HG02763 (cell line): ENCODE measurements around the gene TAS2R60.
A peak's percentile ranks its signal among the peaks of the same experiment; 100 is the strongest.
"Not testable (repeated sequence)": the region's sequence is repeated elsewhere in the genome, so short reads cannot be mapped to it uniquely, and the experiment has no call there.

Source experiments
- ATAC-seq: cut with Tn5 transposase; IDR thresholded peaks from one replicate; pipeline ENCODE4 v1.9.1; 2021; ENCODE audit warnings: mild to moderate bottlenecking, moderate library complexity; ENCODE audit not compliant: unreplicated experiment

TAS2R60 gene

DNA sequence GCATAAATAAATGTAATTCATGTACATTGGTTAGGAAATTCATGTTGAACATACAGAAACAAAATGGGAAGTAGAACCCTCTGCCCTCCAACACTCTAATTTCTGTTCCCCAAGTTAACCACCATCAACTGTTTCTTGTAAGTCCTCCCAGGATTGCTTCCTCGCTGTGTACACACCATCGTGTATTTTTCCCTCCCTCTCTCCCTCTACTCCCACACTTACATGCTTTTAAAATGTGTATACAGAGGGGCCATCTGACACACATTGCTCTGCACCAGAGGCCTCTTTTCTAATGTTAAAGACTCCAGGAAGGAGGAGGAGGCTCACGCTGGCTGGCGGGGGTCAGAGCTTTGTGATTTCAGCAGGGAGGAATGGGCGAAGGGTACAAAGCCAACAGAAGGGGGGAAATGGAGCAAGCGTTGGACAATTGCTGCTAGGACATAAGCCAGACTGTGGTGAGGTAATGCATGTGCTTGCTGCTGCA is 32.7 kb upstream of the TAS2R60 start:
- ATAC-seq, result no peak

DNA sequence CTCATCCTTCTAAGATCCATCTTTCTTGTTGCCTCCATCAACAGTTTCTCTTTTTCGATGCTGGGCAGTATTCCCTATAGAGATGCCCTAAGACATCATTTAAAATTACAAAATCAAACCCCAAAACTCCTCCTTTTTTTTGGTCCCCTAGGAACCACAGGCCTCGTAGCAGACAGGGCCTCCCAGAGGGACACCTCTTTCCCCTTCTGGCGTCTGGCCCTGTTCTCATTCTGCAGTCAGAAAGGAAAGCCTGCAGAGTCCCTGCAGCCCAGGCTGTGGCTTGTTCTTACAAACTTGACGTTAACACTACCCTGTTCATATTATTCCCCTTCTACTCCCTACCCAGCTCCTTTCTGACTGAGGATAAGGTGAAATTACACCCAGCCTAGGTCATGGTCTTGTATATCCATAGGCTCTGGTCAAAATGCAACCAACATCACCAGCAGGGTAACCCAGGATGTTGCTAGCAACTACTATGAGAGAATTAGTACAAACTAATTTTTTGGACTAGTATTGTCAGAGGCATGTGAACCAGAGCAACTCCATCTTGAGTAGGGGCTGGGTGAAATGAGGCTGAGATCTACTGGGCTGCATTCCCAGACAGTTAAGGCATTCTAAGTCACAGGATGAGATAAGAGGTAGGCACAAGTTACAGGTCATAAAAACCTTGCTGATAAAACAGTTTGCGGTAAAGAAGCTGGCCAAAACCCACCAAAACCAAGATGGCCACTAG is 31.1 kb upstream of the TAS2R60 start:
- ATAC-seq, result no peak

DNA sequence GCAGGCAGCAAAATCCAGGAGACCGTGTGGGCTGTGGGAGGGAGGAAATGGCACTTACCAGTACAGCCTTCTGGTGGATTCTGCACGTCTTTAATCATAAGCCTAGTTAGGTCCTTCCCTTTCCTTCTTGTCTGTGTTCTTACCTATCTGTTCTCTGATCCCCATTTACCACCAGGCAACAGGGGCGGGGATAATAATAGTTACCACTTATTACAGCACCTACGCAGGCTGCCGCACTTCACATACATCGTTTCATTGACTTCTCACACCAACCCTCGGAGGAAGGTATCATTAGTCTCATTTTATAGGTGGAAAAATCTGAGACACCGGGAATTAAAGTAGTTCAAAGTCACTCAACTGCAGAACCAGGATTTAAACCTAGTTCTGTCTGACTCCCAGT is 30.1 kb upstream of the TAS2R60 start:
- no peak for ATAC-seq

DNA sequence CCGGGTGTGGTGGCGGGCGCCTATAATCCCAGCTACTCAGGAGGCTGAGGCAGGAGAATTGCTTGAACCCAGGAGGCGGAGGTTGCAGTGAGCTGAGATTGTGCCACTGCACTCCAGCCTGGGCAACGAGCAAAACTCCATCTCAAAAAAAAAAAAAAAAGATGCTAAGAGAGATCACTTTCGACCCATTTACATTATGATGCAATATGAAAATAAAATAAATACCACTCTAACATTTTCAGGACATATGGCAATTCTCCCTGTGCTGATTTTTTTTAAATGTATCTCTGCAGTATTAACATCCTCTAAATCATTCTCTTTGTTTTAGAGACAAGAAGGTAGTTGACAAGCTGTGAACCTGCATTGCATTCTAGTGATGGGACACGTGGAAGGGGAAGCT is 28.0 kb upstream of the TAS2R60 start:
- ATAC-seq, result not testable (repeated sequence)

DNA sequence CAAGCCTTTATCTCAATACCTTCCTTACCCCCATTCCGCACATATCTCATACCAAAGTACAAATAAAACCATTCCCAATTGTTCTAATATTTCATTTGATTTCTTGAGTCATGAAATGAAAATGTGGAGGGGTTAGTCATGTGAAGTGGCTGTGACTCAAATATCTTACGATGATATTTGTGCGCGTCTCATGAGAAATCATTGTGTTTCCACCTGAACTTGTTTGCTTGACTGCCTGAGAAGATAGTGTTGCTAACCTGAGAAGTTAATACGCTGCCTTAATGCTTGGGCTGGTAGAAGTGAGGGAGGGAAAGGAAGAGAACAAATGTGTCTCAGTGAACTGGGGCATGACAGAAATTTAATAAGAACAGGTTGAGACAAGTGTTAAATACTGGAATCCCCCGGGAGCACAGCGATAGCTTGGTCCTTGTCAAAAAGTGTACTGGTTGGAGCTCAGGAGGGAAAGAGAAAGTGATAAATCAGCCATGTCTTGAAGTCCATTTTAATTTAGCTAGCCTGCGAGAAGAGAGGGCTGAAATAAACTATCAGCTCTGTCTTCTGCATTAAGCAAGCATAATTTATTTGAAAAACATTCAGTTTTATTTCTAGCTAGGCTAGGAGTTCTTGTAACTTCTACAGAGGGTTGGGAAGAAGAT is 27.4 kb upstream of the TAS2R60 start:
- ATAC-seq, result no peak

DNA sequence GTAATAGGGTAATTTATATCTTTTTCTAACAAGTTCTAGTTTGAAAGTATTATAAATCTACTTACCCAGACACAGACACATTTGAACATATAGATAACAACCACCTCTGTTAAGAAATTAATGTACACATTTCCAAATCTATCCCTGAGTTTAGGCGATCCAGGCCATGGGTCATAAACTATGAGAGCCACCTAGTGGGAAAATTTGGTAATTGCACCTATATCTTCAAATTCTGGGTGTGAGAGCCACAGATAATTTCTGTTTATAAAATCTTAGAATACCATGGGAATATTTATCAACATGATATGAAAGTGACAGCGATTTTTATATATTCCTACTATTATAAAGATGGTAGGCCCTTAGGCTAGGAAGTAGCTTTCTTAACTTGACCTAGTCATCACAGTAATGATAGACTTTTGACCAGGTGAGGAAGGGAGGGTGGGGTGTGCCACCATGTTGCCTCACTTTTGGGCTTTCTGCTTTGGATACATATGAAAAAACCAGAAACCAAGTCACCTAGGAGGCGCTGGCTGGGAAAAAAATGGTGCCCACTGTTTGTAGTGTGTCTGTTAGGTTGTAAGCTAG is 26.6 kb upstream of the TAS2R60 start:
- ATAC-seq, result no peak

DNA sequence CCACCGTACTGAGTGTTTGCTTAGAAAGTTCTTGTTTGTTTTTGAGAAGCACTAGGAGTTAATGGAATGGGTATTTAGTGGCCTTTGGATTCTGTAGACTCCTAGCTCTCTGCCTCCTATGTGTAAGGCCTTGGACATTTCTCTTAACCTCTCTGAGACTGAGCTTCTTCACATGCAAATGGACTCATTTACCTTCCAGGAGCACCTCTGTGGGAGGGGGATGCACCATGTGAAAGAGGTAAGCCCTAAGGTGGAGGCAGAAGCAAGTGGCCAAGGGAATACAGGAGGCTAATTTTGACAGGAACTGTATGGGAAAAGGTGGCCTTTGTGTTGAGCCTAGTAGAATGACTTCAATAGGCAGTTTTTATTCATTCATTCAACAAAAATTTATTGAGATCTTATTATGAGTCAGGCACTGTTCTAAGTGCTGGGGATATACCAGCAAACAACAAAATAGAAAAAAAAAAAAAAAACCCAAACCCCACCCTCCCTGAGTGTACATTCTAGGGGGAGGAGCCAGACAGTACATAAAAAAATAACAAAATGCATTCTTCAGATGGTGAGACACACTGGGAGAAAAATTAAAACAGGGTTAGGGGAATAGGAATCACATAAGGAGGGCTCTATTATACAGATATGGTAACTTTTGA is 25.4 kb upstream of the TAS2R60 start:
- no peak for ATAC-seq

DNA sequence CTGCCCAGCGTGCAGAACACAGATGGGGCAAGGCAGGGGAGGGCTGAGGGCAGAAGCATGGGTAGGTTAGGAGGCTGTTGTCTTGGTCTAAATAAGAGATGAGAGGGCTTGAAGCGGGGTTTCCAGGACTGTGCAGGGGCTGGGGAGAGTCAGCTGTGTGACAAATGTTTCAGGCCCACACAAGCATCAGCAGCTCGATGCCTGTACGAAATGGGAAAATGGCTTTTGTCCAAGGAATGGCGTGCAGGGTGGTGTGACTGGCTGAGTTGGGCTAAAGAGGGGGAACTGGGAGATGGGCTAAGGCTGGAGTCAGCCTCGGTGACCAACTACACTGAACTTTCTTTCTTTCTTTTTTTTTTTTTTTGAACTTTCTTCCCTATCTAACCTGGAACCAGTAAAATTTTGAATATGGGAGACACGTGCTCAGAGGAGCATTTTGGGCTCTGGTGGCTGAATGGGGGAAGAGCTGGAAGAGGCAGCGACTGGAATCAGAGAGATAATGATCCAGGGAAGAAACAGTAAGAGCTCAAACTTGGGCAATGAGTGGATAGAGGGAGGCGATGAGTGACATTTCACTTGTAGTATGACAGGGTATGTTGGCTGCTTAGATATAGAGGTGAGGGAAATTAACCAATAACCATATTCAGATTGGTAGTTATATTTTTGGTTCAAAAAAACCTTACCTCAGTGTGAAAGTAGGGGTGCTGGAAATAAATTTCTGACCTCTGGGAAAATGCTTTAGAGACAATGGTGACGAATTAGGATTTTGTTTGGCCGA is 24.4 kb upstream of the TAS2R60 start:
- no peak for ATAC-seq

DNA sequence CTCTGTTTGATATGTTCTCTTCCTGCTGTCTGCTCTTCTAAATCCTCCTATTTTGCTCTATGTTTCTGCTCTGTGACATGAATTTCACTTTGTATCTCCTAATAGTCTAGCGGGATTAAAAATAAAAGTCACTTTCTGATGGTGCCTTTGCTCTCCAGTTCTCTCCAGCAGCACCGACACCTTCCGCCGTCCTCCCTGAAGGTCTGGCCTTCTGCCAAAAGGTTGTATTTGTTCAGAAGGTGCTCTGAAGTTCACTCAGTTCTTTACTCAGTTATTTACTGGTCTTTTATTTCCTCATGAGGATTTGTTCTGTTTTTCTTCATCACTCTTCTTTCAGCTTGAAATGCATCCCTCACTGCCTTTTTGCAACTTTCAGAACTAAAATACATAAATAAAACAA is 23.4 kb upstream of the TAS2R60 start:
- no peak for ATAC-seq

DNA sequence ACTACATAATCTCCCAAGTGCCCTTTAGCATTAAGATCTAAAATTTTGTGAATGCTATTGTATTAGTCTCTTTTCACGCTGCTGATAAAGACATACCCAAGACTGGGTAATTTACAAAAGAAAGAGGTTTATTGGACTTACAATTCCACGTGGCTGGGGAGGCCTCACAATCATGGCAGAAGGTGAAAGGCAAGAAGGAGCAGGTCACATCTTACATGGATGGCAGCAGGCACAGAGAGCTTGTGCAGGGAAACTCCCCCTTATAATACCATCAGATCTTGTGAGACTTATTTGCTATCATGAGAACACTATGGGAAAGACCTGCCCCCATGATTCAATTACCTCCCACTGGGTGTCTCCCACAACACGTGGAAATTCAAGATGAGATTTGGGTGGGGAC is 22.6 kb upstream of the TAS2R60 start:
- ATAC-seq, result not testable (repeated sequence)

DNA sequence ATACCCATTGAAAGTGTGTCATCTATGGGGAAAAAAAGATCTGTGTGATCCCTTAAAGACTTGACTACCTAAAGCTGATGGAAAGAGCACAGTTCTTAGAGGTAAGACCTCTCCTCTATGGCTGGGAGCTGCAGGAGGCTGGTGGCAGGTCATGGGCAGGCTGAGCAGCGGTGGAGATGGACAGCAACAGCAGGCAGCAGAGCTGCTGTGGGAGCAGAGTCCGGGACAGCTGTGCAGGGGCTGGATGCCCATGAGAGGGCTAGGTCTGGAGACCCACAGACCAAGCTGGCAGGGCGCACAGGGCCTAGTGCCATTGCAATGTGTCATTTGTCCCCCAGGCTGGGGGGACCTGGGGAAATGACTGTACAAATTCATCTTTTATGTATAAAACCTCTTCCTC is 21.2 kb upstream of the TAS2R60 start:
- no peak for ATAC-seq

DNA sequence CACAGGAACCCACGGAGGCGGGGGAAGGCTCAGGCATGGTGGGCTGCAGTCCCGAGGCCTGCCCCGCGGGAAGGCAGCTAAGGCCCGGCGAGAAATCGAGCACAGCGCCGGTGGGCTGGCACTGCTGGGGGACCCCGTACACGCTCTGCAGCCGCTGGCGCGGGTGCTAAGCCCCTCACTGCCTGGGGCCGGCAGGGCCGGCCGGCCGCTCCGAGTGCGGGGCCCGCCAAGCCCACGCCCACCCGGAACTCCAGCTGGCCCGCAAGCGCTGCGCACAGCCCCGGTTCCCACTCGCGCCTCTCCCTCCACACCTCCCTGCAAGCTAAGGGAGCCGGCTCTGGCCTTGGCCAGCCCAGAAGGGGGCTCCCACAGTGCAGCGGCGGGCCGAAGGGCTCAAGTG is 18.8 kb upstream of the TAS2R60 start:
- not testable (repeated sequence) for ATAC-seq

DNA sequence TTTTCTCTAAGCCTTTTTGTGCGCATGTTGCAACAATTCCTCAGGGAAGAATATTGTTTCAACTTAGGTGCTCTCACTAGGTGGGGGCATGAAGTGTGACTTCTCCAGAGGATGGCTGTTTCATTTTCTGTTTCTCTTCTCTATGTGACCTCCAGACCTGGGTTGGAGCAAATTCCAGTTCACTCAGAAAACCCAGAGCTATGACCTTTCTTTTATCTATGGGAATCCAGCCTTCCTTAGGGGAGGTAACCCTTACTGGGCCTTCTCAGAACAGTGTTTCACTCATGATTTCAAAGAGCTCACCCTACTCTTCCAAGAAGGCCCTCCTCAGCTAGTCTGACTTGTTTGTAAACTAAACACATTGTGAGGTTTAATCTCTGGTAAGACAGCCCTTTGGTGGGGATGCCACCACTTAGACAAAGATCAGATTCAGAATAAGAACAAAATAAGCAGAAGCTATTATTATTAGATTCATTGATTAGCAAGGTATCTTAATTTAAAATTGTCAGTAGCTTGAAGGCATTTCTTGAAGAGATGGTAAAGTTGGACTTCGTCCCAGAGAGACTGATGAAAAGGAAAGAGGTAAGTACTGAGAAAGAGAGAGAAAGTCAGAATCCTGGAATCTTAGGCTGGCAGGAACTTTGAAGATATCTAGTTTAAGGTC is 16.6 kb upstream of the TAS2R60 start:
- ATAC-seq, result peak; percentile 54

DNA sequence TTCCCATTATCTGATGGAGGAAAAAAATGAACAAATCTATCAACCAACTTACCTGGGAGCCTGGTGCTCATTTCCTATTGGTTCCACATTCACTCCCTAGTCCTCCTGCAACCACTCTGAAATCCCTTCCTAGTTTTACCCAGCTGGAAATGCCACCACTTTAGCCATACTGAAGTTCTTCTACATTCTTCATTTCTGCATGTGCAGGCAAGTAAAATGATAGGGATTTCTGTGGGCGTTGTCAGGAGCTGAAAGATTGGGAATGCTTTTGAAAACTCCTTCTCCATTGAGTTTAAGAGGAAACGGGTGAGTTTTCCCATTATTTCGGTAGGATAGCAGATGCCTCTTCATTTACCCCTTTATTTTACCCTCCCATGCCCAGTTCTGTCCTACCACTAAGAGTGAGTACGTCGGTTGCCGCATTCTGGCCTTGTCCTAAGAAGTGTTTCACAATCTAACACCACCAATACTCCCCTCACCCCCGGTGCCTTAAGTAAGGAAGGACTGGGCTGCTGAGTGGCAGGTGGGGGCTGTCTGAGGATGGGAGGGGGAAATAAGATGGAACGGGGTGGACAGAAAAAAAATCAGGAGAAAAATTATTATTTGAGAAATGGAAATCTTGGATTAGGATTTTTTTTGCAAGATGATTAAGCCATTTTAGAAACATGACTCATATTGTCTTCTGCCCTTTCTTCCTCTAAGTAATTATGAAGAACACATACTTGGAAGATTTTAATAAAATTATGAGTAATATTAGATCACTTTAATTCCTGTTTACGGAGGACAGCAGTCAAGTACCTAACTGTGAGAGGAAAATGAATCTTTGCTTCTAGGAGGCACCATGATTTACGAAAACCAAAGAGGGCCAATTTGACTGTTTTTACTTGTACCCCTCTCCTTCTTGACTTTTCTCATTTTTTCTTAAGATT is 13.2 kb upstream of the TAS2R60 start:
- ATAC-seq, result no peak

DNA sequence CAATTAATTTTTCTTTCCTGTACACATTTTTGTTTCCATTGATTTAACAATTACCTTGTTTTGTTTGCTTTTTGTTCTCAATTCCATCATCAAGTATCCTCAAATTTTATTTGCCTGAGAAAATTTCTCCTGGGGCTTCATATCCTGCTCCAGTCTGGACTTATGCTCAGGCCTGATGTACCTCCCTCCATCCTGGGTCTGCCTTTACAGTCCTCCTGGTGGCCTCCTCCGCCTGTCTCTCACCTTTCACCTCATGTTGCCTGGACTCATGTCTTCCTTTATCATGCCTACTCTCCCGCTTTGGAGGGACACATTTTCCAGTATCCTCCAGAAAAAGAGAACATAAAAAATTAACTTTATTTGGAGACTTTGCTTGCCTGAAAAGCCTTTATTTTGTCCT is 12.1 kb upstream of the TAS2R60 start:
- ATAC-seq, result no peak

DNA sequence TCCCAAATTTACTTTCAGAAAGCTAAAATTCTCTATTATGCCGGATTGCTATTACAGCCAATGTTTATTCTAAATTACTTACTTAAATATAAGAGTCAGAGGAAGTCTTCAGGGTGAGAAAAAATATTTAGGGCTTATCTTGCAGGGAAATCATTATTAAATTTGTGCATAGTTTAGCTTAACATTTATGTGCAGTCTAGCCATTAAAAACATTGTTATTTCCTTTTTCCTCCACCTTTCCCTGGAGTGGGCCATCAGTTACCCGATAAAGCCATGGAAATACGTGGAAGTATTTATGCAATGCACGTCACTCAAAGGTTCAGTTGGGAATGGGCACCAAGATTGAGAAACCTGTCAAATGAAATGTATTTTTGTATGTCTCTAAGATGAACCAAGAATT is 9.5 kb upstream of the TAS2R60 start:
- no peak for ATAC-seq

DNA sequence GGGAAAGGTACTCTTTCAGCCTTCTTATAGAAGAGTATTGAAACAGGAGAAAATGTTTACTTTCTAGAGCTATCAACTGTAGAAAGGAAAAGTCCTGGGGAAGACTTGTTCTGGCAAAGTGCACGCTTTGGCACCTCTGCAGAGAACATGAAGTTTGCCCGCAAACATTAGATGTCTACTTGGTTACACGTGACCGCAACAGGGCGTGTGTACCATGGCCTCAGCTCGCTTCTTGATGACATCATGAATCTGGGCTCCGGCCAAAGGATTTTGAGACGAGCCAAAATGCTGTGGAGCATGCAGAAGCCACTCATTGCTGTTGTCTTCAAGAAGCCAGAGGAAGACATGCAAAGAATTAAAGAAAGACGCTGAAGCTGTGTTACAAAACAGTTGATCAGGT is 8.6 kb upstream of the TAS2R60 start:
- no peak for ATAC-seq

DNA sequence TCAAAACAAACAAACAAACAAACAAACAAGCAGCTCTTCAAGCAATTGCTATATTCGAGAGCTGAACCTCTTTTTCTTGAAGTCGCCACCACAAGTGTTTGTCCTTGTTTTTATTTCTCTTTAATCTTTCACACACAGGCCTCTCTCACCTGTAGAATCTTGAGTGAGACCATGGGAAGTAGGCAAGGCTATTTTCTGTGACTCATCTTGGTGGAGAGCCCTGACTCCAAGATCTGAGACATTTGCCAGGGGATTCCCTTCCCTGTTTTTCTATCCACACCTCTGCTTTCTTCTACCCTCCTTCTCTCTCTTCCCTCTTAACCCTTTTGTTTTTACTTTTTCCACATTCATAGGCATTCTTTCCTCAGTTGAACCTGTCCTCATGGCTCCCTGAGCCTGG is 8.0 kb upstream of the TAS2R60 start:
- ATAC-seq, result no peak

DNA sequence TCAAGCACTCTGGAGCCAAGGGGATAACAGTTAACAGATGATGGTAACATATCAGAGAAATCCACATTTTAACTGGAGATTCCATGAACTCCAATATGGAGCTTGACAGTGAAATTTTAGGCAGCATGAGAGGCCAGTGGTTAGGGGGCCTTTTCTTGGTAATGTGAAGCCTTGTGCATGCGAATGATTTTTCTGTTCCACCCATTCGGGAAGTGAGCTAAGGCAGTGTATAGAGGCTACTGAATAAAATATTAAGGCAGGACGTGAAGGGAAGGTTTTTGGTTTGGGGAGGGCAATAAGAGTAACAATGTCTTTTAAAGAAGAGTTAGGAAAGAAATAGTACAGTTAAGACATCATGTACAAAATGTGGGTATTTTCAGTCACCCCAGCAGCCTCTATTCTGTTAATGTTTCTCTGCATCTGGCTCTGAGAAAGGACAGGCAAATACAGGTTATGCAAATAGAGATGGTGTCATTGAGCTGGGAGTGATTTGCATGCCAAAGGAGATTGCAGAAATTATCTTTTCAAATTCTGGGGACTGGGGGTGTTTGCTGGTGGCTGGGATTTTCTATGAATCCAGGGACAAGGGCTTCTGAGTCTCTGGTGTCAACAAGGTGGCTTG is 6.8 kb upstream of the TAS2R60 start:
- ATAC-seq, result peak; percentile 83
